ENCODE measurements around the gene GIMD1.
"Not testable (repeated sequence)": the region's sequence is repeated elsewhere in the genome, so short reads cannot be mapped to it uniquely, and the experiment has no call there.

The GIMD1 gene

GRCh38 chr4:106368678-106369077 is at the start of gene GIMD1:
Gene GIMD1 (minus strand): TSS chr4:106368778. CDS start chr4:106367435, 1,343 bp downstream.
- no peak for DNase-seq

- no peak for DNase-seq
These were observed 45.8 kb upstream of the GIMD1 start for GRCh38 chr4:106414366-106414765.

GRCh38 chr4:106409901-106410889 is 41.6 kb upstream of the GIMD1 start:
- DNase-seq: no peak

- not testable (repeated sequence) for DNase-seq
These were observed 39.4 kb upstream of the GIMD1 start for GRCh38 chr4:106408004-106408403.

- DNase-seq: no peak
These were observed 32.6 kb upstream of the GIMD1 start for GRCh38 chr4:106401157-106401556.

- not testable (repeated sequence) for DNase-seq
These were observed 30.3 kb upstream of the GIMD1 start for GRCh38 chr4:106398898-106399297.

GRCh38 chr4:106395582-106395981 is 27.0 kb upstream of the GIMD1 start:
- no peak for DNase-seq

- no peak for DNase-seq
These were observed 17.3 kb upstream of the GIMD1 start for GRCh38 chr4:106385853-106386393.

GRCh38 chr4:106384878-106385277 is 16.3 kb upstream of the GIMD1 start:
- no peak for DNase-seq

- DNase-seq: no peak
These were observed 11.6 kb upstream of the GIMD1 start for GRCh38 chr4:106380179-106380578.

- DNase-seq: no peak
These were observed 4.4 kb upstream of the GIMD1 start for GRCh38 chr4:106373026-106373425.

GRCh38 chr4:106371161-106371560 is 2.6 kb upstream of the GIMD1 start:
- DNase-seq: no peak

- DNase-seq: no peak
These were observed 1.6 kb upstream of the GIMD1 start for GRCh38 chr4:106370214-106370613.

- peak in 1 of 6 experiments; percentile 8 for DNase-seq
These were observed 980 bp upstream of the GIMD1 start for GRCh38 chr4:106369456-106370060.

- no peak for DNase-seq
These were observed 1.5 kb downstream of the GIMD1 start for GRCh38 chr4:106367072-106367471.

- no peak for DNase-seq
These were observed 2.6 kb downstream of the GIMD1 start for GRCh38 chr4:106366026-106366425.

GRCh38 chr4:106365613-106366012 is 3.0 kb downstream of the GIMD1 start:
- no peak for DNase-seq

GRCh38 chr4:106364282-106364681 is 4.3 kb downstream of the GIMD1 start:
- no peak for DNase-seq

GRCh38 chr4:106362086-106362825 is 6.3 kb downstream of the GIMD1 start:
- no peak for DNase-seq

- DNase-seq: no peak
These were observed 9.7 kb downstream of the GIMD1 start for GRCh38 chr4:106358899-106359298.

- no peak for DNase-seq
These were observed 13.4 kb downstream of the GIMD1 start for GRCh38 chr4:106355193-106355592.

GRCh38 chr4:106353786-106354185 is 14.8 kb downstream of the GIMD1 start:
- no peak for DNase-seq

- DNase-seq: no peak
These were observed 17.6 kb downstream of the GIMD1 start for GRCh38 chr4:106351016-106351415.

Measured in stimulated activated naive CD4-positive, alpha-beta T cell (primary cell).